ENCODE data around the gene CEP83. TPM values are rescaled to one million over a fixed set of nuclear protein-coding genes. Genes with fewer than 3 reads are reported as not detected.
"Not testable (repeated sequence)": the region's sequence is repeated elsewhere in the genome, so short reads cannot be mapped to it uniquely, and the experiment has no call there.

CEP83 gene
- total RNA-seq, 1 donor, result 9.8 TPM

DNA sequence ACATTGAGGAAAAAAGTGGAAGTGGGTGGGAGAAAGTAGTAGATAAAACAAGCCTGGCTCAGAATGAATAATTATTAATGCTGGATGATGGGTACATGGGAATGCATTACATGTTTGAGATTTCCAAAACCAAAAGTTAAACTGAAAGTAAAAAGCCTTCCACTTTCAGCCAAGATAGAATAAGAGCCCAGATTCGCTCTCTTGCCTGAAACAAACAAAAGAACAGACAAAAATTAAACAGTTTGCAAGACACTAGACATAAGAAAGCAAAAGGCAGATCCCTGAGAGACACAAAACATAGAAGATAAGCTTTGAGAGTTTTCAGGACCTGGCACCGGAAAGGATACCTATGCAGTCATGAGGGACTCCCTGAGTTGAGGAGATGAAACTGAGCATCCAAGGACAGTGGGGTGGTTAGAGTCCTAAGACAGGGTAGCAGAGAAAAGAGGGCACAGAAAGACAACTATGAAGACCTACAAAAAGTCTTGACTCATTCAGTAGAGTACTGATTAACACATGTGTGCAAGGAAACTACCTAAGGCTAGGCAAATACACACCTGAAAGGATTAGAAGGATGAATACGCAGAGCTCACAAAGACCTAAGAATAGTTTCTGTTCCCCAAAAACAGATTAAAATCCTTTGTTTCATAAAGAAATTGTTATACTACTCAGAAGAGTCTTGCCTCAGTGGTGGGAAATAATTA, 54.1 kb downstream of the CEP83 start:
- Histone ChIP-seq H3K27me3 (ENCODE audit: insufficient read depth, low read length) (no peaks in the 10 kb centered on the region), H3K4me3 (ENCODE audit: insufficient read depth, low read length) (peak overlapping the region; percentile 52), H3K27ac (ENCODE audit: low read depth, low read length) (no peak overlapping the region), H4K20me1 (ENCODE audit: insufficient read depth, low read length) (no peaks in the 10 kb centered on the region), H2AFZ (ENCODE audit: low read length) (peak overlapping the region; percentile 73), H3K4me1 (ENCODE audit: insufficient read depth, low read length) (peaks cover 9% of the 10 kb centered on the region), H3K4me2 (ENCODE audit: insufficient read depth, low read length) (peak overlapping the region; percentile 67), H3K79me2 (ENCODE audit: insufficient read depth, low read length) (no peaks in the 10 kb centered on the region), H3K9me3 (ENCODE audit: low read depth, low read length) (no peaks in the 10 kb centered on the region), H3K36me3 (ENCODE audit: insufficient read depth, low read length) (no peaks in the 10 kb centered on the region)
- DNase-seq (ENCODE audit: insufficient read length, low spot score, missing footprints), result no peak
- TF ChIP-seq, protein P1, sequence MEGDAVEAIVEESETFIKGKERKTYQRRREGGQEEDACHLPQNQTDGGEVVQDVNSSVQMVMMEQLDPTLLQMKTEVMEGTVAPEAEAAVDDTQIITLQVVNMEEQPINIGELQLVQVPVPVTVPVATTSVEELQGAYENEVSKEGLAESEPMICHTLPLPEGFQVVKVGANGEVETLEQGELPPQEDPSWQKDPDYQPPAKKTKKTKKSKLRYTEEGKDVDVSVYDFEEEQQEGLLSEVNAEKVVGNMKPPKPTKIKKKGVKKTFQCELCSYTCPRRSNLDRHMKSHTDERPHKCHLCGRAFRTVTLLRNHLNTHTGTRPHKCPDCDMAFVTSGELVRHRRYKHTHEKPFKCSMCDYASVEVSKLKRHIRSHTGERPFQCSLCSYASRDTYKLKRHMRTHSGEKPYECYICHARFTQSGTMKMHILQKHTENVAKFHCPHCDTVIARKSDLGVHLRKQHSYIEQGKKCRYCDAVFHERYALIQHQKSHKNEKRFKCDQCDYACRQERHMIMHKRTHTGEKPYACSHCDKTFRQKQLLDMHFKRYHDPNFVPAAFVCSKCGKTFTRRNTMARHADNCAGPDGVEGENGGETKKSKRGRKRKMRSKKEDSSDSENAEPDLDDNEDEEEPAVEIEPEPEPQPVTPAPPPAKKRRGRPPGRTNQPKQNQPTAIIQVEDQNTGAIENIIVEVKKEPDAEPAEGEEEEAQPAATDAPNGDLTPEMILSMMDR (IDR thresholded peaks at IDR 0.05; ENCODE audit: extremely low read depth, low read depth, low read length), result no peak

DNA sequence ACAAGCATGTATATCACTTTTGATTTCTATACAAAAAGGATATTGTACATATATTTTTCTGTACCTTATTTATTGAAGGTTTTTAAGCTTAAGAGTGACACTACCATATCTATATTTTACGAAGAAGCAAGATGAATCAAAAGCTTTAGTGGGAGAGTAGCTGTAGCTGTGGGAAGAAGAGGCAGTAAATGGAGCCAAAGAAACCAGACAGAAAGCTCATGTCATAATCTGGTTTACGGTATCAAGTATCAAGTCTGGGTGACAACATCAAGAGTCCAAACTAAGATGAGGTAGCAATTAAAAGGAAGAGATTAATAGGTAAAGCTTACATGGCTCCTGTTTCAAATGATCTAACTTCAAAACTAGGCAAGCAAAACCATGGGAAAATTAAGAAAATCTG, 54.8 kb downstream of the CEP83 start:
- no peak overlapping the region for H3K27ac ChIP-seq (ENCODE audit: low read depth, low read length)
- no peaks in the 10 kb centered on the region for H4K20me1 ChIP-seq (ENCODE audit: insufficient read depth, low read length)
- TF ChIP-seq, protein P1 (IDR thresholded peaks at IDR 0.05; ENCODE audit: extremely low read depth, low read depth, low read length), result no peak
- H3K79me2 ChIP-seq (ENCODE audit: insufficient read depth, low read length), result no peaks in the 10 kb centered on the region
- no peaks in the 10 kb centered on the region for H3K9me3 ChIP-seq (ENCODE audit: low read depth, low read length)
- peak overlapping the region; percentile 67 for H3K4me2 ChIP-seq (ENCODE audit: insufficient read depth, low read length)
- no peaks in the 10 kb centered on the region for H3K36me3 ChIP-seq (ENCODE audit: insufficient read depth, low read length)
- peaks cover 9% of the 10 kb centered on the region for H3K4me1 ChIP-seq (ENCODE audit: insufficient read depth, low read length)
- H2AFZ ChIP-seq (ENCODE audit: low read length), result peak overlapping the region; percentile 73
- H3K27me3 ChIP-seq (ENCODE audit: insufficient read depth, low read length), result no peaks in the 10 kb centered on the region
- H3K4me3 ChIP-seq (ENCODE audit: insufficient read depth, low read length), result no peak overlapping the region
- peak; percentile 15 for DNase-seq (ENCODE audit: insufficient read length, low spot score, missing footprints)

DNA sequence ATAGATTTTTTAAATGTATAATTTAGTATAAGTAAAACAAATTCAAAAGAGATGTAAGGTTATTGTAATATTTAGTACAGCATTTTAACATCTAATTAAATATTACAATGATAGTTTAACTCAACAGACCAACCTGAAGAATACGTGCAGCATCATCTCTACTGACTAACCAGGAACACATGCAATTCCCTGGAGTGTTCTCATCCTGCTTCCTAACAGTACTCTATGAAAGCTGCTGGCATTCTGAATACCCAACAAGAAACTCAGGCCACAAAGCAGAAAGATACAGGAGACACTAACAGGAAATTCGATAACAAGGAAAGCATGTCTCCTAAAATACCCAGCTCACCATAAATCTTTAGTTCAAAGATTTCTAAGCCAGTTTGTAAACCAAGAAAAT, 58.3 kb downstream of the CEP83 start:
- H3K4me1 ChIP-seq (ENCODE audit: insufficient read depth, low read length), result peaks cover 9% of the 10 kb centered on the region
- no peaks in the 10 kb centered on the region for H4K20me1 ChIP-seq (ENCODE audit: insufficient read depth, low read length)
- H3K27me3 ChIP-seq (ENCODE audit: insufficient read depth, low read length), result no peaks in the 10 kb centered on the region
- no peak overlapping the region for H3K4me3 ChIP-seq (ENCODE audit: insufficient read depth, low read length)
- H3K36me3 ChIP-seq (ENCODE audit: insufficient read depth, low read length), result no peaks in the 10 kb centered on the region
- no peak overlapping the region for H2AFZ ChIP-seq (ENCODE audit: low read length)
- no peak overlapping the region for H3K4me2 ChIP-seq (ENCODE audit: insufficient read depth, low read length)
- TF ChIP-seq, protein P1 (IDR thresholded peaks at IDR 0.05; ENCODE audit: extremely low read depth, low read depth, low read length), result no peak
- H3K27ac ChIP-seq (ENCODE audit: low read depth, low read length), result no peak overlapping the region
- H3K79me2 ChIP-seq (ENCODE audit: insufficient read depth, low read length), result no peaks in the 10 kb centered on the region
- no peaks in the 10 kb centered on the region for H3K9me3 ChIP-seq (ENCODE audit: low read depth, low read length)
- DNase-seq (ENCODE audit: insufficient read length, low spot score, missing footprints), result no peak

DNA sequence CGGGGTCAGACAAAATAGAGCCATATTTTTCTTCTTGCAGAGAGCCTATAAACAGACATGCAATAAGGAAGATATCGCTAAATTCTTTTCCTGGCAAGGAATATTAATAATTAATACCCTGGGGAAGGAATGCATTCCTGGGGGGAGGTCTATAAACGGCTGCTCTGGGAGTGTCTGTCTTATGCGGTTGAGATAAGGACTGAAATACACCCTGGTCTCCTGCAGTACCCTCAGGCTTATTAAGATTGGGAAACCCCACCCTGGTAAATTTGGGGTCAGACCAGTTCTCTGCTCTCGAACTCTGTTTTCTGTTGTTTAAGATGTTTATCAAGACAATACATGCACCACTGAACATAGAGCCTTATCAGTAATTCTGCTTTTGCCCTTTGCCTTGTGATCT, 61.0 kb downstream of the CEP83 start:
- not testable (repeated sequence) for DNase-seq (ENCODE audit: insufficient read length, low spot score, missing footprints); H2AFZ ChIP-seq (ENCODE audit: low read length); H3K4me1 ChIP-seq (ENCODE audit: insufficient read depth, low read length); H3K27ac ChIP-seq (ENCODE audit: low read depth, low read length); H3K9me3 ChIP-seq (ENCODE audit: low read depth, low read length); H3K36me3 ChIP-seq (ENCODE audit: insufficient read depth, low read length); H4K20me1 ChIP-seq (ENCODE audit: insufficient read depth, low read length); H3K79me2 ChIP-seq (ENCODE audit: insufficient read depth, low read length); H3K4me2 ChIP-seq (ENCODE audit: insufficient read depth, low read length); H3K4me3 ChIP-seq (ENCODE audit: insufficient read depth, low read length); H3K27me3 ChIP-seq (ENCODE audit: insufficient read depth, low read length)
